Karpas-422 (cell line): ENCODE measurements around the gene ME2. TPM values are rescaled to one million over a fixed set of nuclear protein-coding genes. Genes with fewer than 3 reads are reported as not detected.
"Not testable (repeated sequence)": the region's sequence is repeated elsewhere in the genome, so short reads cannot be mapped to it uniquely, and the experiment has no call there.

ENCODE experiments used
- DNase-seq: peaks from one replicate; pipeline ENCODE4 v3.0.0-alpha.2; 2015
- H2AFZ ChIP-seq: fragments of 200-600 bp; sonication (generic); 2 replicates; pipeline ENCODE4 v1.6.1; 2014; ENCODE audit warnings: antibody characterized with exemption, low read length, mixed read lengths
- H3K27ac ChIP-seq: fragments of 200-600 bp; sonication (generic); 2 replicates; pipeline ENCODE4 v1.5.1; 2014; ENCODE audit warnings: mild to moderate bottlenecking, low read length, moderate library complexity
- H3K27me3 ChIP-seq: fragments of 200-600 bp; sonication (generic); 2 replicates; pipeline ENCODE4 v1.6.1; 2014; ENCODE audit warnings: low read length, mixed read lengths
- H3K36me3 ChIP-seq: fragments of 200-600 bp; sonication (generic); 2 replicates; pipeline ENCODE4 v1.6.1; 2014; ENCODE audit warnings: low read length, mixed read lengths; ENCODE audit not compliant: insufficient read depth
- H3K4me1 ChIP-seq: fragments of 200-600 bp; sonication (generic); 2 replicates; pipeline ENCODE4 v1.6.1; 2014; ENCODE audit warnings: mild to moderate bottlenecking, low read length, mixed read lengths
- H3K4me2 ChIP-seq: fragments of 200-600 bp; sonication (generic); 2 replicates; pipeline ENCODE4 v1.6.1; 2014; ENCODE audit warnings: low read length, low read depth, mild to moderate bottlenecking; ENCODE audit not compliant: poor library complexity, severe bottlenecking
- H3K4me3 ChIP-seq: fragments of 200-600 bp; sonication (generic); 2 replicates; pipeline ENCODE4 v1.5.1; 2014; ENCODE audit warnings: mild to moderate bottlenecking, antibody characterized with exemption, low read length, mixed read lengths
- H3K79me2 ChIP-seq: fragments of 200-600 bp; sonication (generic); 2 replicates; pipeline ENCODE4 v1.6.1; 2014; ENCODE audit warnings: mild to moderate bottlenecking, low read length, mixed read lengths
- H3K9ac ChIP-seq: fragments of 200-600 bp; sonication (generic); 2 replicates; pipeline ENCODE4 v1.6.0; 2014; ENCODE audit warnings: low read length
- H3K9me2 ChIP-seq: fragments of 200-600 bp; sonication (generic), shearing (Covaris generic); replicated peaks from 2 replicates; pipeline ENCODE4 v1.6.0; 2014; ENCODE audit warnings: mild to moderate bottlenecking, low read length, moderate library complexity; ENCODE audit not compliant: insufficient read depth
- H3K9me3 ChIP-seq: fragments of 300-700, 200-600 bp; sonication (generic); 2 replicates; pipeline ENCODE4 v1.6.1; 2014; ENCODE audit warnings: low read length, mixed read lengths
- H4K20me1 ChIP-seq: fragments of 200-600 bp; sonication (generic); 2 replicates; pipeline ENCODE4 v1.6.1; 2014; ENCODE audit warnings: mild to moderate bottlenecking, antibody characterized with exemption, low read length, low read depth; ENCODE audit not compliant: insufficient read depth
- total RNA-seq: library from RNA; depleted of rRNA; stranded (reverse); fragments of >200 nt; shearing (Covaris generic); gene quantifications from 2 replicates; pipeline ENCODE4 v1.2.3, GENCODE V29; 2014; ENCODE audit warnings: low replicate concordance

The ME2 gene
- total RNA-seq, 1 experiment from 2014 or later = 184 TPM

GRCh38 chr18:50880119-50880465 lies 1.2 kb downstream of the ME2 start:
- peaks cover 24% of the 10 kb centered on the region for H3K4me1 ChIP-seq
- H3K36me3 ChIP-seq = peaks cover 11% of the 10 kb centered on the region; the same call in 1 of the 2 replicates
- H3K9ac ChIP-seq = peak overlapping the region; percentile 94
- DNase-seq = peak; percentile 61
- H3K9me2 ChIP-seq = no peaks in the 10 kb centered on the region
- H3K4me3 ChIP-seq = peak overlapping the region; percentile 96
- no peak overlapping the region for H2AFZ ChIP-seq
- no peaks in the 10 kb centered on the region for H3K9me3 ChIP-seq
- no peaks in the 10 kb centered on the region for H3K27me3 ChIP-seq
- peak overlapping the region; percentile 82 for H3K4me2 ChIP-seq
- H4K20me1 ChIP-seq = 0 out of 2 replicates have a peak, but pooled peaks cover 7% of the 10 kb centered on the region
- peaks cover 58% of the 10 kb centered on the region for H3K79me2 ChIP-seq
- H3K27ac ChIP-seq = peak overlapping the region; percentile 61

GRCh38 chr18:50880944-50881343 lies 2.0 kb downstream of the ME2 start:
- H3K9me2 ChIP-seq, H3K9ac ChIP-seq, H3K9me3 ChIP-seq, DNase-seq, H3K27me3 ChIP-seq, H2AFZ ChIP-seq, H4K20me1 ChIP-seq: not testable (repeated sequence)
- peaks cover 24% of the 10 kb centered on the region for H3K4me1 ChIP-seq
- H3K79me2 ChIP-seq = peaks cover 66% of the 10 kb centered on the region
- peaks cover 15% of the 10 kb centered on the region; the same call in 1 of the 2 replicates for H3K36me3 ChIP-seq
- peak overlapping the region; percentile 61; the same call in 1 of the 2 replicates for H3K27ac ChIP-seq
- H3K4me3 ChIP-seq = peak overlapping the region; percentile 96
- H3K4me2 ChIP-seq = peak overlapping the region; percentile 82

DNA sequence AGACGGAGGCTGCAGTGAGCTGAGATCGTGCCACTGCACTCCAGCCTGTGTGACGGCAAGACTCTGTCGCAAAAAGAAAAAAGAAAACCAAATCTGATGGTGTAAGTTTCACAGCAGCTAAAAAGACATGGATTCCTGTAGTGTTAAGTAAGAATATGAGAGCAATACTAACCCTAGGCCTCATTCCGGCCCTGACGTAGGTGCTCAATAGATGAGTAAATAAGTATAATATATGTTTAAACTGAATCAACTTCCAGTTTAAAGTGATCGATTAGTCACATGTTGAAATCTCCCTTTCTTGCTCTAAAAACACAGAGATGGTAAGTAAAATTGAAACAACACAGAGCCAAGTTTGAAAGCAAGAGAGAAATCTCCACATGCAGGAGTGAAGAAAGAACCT lies 8.0 kb downstream of the ME2 start:
- H3K4me1 ChIP-seq = no peaks in the 10 kb centered on the region
- DNase-seq = no peak

DNA sequence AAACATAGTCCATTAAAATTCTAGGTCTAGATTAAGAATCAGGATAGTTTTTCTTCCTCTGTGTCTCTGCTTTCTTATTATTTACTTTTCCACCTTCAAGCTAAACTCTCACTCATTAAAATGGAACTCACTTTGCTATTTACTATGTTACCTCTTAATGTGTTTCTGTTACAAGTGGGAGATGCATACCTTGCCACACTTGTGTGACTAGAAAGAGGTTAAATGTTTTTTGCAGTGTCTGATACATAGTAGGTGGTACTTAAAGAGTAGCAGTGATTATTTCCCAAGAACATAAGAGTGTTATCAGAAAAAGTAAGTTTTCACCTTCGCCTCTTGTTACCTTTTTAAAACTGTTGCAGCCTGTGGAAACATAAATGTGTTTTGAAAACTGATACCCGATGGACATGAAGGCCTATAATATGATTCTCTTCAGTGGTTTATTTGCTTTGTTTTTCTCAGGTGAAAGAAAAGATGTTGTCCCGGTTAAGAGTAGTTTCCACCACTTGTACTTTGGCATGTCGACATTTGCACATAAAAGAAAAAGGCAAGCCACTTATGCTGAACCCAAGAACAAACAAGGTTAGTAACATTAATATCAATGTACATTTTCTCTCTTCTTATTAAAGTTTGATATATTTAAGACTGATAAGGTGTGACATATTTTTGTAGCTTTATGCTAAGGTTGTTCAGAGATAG lies 16.6 kb downstream of the ME2 start:
- Histone ChIP-seq H4K20me1 (no peaks in the 10 kb centered on the region), H3K27ac (no peak overlapping the region), H3K27me3 (no peaks in the 10 kb centered on the region), H2AFZ (no peak overlapping the region), H3K36me3 (peaks cover 45% of the 10 kb centered on the region), H3K9me3 (no peaks in the 10 kb centered on the region), H3K79me2 (peaks cover 83% of the 10 kb centered on the region), H3K9ac (no peak overlapping the region), H3K9me2 (no peaks in the 10 kb centered on the region), H3K4me2 (no peak overlapping the region), H3K4me1 (no peaks in the 10 kb centered on the region), H3K4me3 (no peak overlapping the region)
- DNase-seq = no peak

More for the DNA sequence above, 8.0 kb downstream of the ME2 start:
- no peak overlapping the region for H2AFZ ChIP-seq
- no peak overlapping the region for H3K4me3 ChIP-seq
- H3K27me3 ChIP-seq = no peaks in the 10 kb centered on the region
- H3K9me2 ChIP-seq = no peaks in the 10 kb centered on the region
- peaks cover 99% of the 10 kb centered on the region for H3K79me2 ChIP-seq
- peaks cover 37% of the 10 kb centered on the region for H3K36me3 ChIP-seq
- H3K27ac ChIP-seq = no peak overlapping the region
- no peaks in the 10 kb centered on the region for H3K9me3 ChIP-seq
- no peak overlapping the region for H3K4me2 ChIP-seq
- 0 out of 2 replicates have a peak, but pooled peaks cover 2% of the 10 kb centered on the region for H4K20me1 ChIP-seq
- H3K9ac ChIP-seq = no peak overlapping the region

DNA sequence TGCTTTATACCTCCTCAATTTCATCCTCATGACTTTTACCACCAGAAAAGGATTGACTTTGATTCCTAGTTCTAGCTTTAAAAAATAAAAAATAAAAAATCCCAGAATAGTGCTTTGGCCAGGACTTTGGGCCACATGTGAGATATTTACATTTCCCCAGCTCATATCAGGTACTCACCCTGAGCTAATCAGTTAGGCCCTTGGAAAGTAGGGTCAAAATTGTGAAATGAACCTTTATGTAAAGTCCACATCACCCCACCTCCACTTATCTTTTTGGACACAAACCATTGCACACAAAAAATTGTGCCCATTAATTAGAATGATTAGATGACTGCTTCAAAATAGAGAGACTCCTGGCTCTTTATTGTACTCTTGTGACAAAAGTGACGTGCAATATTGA lies 17.2 kb downstream of the ME2 start:
- H3K36me3 ChIP-seq = peaks cover 45% of the 10 kb centered on the region
- H3K27me3 ChIP-seq = no peaks in the 10 kb centered on the region
- no peaks in the 10 kb centered on the region for H4K20me1 ChIP-seq
- H3K27ac ChIP-seq = no peak overlapping the region
- no peak overlapping the region for H3K4me2 ChIP-seq
- H3K9me3 ChIP-seq = no peaks in the 10 kb centered on the region
- no peaks in the 10 kb centered on the region for H3K9me2 ChIP-seq
- H3K4me1 ChIP-seq = no peaks in the 10 kb centered on the region
- peaks cover 82% of the 10 kb centered on the region for H3K79me2 ChIP-seq
- no peak overlapping the region for H2AFZ ChIP-seq
- no peak overlapping the region for H3K4me3 ChIP-seq
- H3K9ac ChIP-seq = no peak overlapping the region
- no peak for DNase-seq

GRCh38 chr18:50898919-50899318 lies 20.0 kb downstream of the ME2 start:
- no peak overlapping the region for H3K9ac ChIP-seq
- no peaks in the 10 kb centered on the region for H3K9me3 ChIP-seq
- no peaks in the 10 kb centered on the region for H3K4me1 ChIP-seq
- H2AFZ ChIP-seq = no peak overlapping the region
- H3K9me2 ChIP-seq = no peaks in the 10 kb centered on the region
- peaks cover 80% of the 10 kb centered on the region for H3K79me2 ChIP-seq
- H3K27ac ChIP-seq = no peak overlapping the region
- DNase-seq = no peak
- H3K36me3 ChIP-seq = peaks cover 62% of the 10 kb centered on the region
- H3K4me3 ChIP-seq = no peak overlapping the region
- H3K27me3 ChIP-seq = no peaks in the 10 kb centered on the region
- H3K4me2 ChIP-seq = no peak overlapping the region
- no peaks in the 10 kb centered on the region for H4K20me1 ChIP-seq

GRCh38 chr18:50902797-50903196 lies 23.9 kb downstream of the ME2 start:
- no peak for DNase-seq
- Histone ChIP-seq H3K9ac (no peak overlapping the region), H4K20me1 (no peaks in the 10 kb centered on the region), H2AFZ (no peak overlapping the region), H3K9me2 (no peaks in the 10 kb centered on the region), H3K36me3 (peaks cover 68% of the 10 kb centered on the region), H3K4me2 (no peak overlapping the region), H3K4me1 (no peaks in the 10 kb centered on the region), H3K27me3 (no peaks in the 10 kb centered on the region), H3K9me3 (peaks cover 3% of the 10 kb centered on the region; the same call in 1 of the 2 replicates), H3K79me2 (peaks cover 91% of the 10 kb centered on the region), H3K4me3 (no peak overlapping the region), H3K27ac (no peak overlapping the region)

DNA sequence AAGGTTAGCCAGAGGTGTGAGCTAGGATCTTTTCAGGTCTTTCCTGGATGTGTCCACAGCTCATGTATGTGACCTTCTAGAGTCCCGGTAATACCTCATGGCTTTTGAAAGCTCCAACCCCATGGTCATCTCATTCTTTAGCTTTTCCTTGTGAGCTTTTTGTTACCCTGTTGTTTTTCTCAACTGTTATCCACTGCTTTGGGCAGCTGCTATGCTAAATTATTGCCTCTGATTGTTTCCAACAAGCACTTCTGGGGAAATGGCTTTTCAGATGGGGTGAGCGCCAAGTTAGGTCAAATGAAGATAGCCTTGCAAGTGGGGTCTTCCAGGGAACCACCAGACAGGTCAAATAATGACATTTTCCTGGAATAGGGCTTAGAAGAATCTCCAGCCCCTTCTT lies 27.9 kb downstream of the ME2 start:
- no peaks in the 10 kb centered on the region for H3K4me1 ChIP-seq
- peaks cover 3% of the 10 kb centered on the region; the same call in 1 of the 2 replicates for H3K9me3 ChIP-seq
- no peaks in the 10 kb centered on the region for H3K27me3 ChIP-seq
- H3K4me2 ChIP-seq = no peak overlapping the region
- no peaks in the 10 kb centered on the region for H3K9me2 ChIP-seq
- no peak overlapping the region for H3K4me3 ChIP-seq
- DNase-seq = no peak
- no peak overlapping the region for H3K27ac ChIP-seq
- peaks cover 56% of the 10 kb centered on the region for H3K36me3 ChIP-seq
- no peak overlapping the region for H3K9ac ChIP-seq
- peaks cover 82% of the 10 kb centered on the region for H3K79me2 ChIP-seq
- no peaks in the 10 kb centered on the region for H4K20me1 ChIP-seq
- no peak overlapping the region for H2AFZ ChIP-seq
